Umbilical cord (tissue), 2 donors: Measurements from ENCODE around the gene SMIM5. TPM values are rescaled to one million over a fixed set of nuclear protein-coding genes. Genes with fewer than 3 reads are reported as not detected.

Source experiments
- DNase-seq: peaks from one replicate; pipeline ENCODE4 v3.0.0-alpha.2; 2015; ENCODE audit warnings: low spot score
- total RNA-seq: library from RNA; depleted of rRNA; stranded (reverse); fragments of >200 nt; gene quantifications from one replicate; pipeline ENCODE4 v1.2.3, GENCODE V29; 2014; ENCODE audit warnings: low replicate concordance; ENCODE audit not compliant: insufficient read depth

SMIM5 gene
- total RNA-seq, 1 donor from 2014 or later = 8.7 TPM

DNA sequence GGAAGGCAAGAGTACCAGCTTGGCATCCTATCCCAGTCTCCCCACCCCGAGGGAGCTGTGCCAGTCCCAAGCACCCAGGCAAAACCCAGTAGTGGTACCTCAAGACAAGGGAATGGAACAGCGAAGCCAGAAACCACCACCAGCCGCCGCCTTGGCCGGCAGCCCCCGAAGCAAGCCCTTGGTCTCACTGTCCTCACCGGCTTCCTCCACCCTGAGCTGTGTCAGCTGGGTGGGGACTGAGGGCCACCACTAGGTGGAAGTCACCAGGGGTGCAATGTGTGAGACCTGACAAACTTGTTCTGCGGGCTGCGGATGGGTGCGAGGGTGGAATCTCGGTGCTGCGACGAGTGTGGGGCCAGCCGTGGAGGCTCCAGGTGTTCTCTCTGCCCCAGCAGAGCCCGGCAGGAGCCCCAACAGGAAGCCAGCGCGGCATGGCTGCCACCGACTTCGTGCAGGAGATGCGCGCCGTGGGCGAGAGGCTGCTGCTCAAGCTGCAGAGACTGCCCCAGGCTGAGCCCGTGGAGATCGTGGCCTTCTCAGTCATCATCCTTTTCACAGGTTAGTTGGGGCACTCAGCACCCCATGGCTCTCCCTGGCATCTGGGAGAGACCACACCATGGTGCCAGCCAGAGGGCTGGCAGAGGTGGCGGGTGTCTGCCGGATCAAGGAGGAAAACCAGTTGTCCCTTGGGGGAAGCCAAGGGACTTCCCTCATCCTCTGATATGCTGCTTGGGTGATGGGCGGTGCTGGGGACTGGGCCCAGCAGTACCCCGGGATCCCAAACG, 6.7 kb downstream of the SMIM5 start:
- DNase-seq = peak; percentile 55

DNA sequence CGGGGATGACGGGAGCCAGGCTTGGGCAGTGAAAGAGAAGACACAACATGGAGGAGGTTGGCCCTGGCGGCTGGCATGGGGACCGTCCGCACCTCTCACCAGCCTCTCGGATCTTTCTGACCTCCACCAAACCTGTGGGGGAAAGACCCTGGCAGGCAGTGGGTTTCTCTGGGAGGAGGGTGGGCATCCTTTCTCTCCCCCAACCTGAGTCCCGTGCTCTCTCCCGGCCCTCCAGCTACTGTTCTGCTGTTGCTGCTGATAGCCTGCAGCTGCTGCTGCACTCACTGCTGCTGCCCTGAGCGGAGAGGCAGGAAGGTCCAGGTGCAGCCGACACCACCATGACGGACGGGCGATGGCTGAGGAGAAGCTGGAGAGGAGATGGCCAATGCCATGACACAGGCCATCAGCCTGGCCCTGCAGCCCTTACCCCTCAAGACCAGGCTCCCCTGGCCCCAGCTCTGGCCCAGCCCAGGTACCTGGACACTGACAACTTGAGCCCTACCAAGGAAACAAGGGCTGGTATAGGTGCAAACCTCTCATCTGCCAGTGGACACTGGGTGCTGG, 7.4 kb downstream of the SMIM5 start:
- no peak for DNase-seq

DNA sequence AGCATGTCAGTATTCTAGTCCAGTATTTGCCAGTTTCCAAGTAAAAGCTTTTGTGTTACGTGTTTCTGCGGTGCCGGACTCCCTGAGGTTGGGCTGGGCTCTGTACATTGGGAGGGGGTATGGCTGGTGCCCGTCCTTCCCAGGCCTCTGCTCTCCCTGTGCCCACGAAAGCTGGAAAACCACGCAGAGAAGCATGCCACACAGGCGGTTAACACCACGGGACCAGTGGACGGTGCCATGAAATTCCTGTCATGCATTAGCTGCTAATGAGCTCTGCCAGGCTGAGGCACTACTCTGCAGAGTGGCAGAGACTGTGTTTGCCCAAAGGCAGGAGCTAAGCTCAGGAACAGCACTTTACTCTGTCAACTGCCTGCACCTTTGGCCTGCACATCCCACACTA, 8.1 kb downstream of the SMIM5 start:
- no peak for DNase-seq

DNA sequence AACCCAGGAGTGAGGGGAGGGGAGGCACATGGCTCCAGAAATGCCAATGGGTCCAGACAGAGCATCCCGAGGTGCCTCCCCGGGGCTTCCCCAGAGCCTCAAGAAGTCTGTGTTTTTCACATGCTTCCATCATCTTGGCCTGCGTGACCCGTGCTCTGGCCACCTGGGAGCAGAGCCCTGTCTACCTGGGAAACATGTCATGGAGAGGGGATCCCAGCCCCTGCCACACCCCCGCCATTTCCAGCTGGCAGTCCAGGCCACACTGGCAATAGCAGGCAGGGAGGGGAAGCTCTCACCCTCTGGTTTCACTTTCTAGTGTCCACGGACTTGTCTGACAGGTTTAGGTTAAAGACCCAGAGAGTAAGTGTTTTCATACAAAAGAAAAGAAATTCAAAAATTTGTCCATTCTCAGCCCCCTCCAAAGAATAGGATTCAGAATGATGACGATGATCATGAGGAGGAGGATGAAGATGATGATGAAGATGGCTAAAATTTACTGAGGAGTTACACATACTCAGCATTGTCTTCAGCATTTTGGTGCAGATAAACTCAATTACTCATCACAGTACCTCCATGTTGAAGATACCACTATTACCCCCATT, 9.0 kb downstream of the SMIM5 start:
- DNase-seq = no peak

DNA sequence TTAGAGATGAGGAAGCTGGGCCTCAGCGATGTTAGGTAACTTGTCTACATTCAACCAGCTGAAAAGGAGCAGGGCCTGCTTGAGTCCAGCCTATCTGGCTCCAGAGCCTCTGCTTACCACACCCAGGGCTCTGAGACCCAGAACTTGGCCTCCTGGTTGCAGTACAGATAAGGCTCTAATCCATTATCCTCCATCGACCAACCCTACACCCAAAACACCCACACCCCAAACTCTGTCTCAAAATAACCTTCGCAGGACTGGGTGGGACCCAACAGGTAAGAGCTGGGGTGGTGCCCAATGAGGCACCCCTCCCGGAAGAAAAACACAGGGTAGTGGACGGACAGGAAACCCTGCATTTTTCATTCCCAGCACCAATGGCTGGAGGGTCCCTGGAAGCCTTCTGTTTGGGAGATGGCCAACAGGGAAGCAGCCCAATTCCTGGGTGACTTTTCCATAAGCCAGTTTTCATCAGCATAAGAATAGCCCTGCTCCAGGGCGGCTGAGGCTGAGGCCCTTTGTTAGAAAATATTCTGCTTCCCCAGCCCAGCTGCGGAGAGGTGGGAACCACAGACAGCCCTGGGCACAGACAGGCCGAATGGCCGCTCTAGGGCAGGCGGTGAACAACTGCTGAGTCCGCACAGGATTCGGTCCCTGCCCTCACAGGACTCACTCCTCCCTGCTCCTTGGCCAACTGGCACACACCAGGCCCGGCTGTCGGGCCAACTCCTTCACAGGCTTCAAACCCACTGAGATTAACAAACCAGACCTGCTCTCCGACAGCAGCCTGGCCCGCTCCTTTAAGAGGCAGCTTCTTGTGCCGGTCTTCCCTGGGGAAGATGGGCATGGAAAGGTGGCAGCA, 9.8 kb downstream of the SMIM5 start:
- DNase-seq = no peak

DNA sequence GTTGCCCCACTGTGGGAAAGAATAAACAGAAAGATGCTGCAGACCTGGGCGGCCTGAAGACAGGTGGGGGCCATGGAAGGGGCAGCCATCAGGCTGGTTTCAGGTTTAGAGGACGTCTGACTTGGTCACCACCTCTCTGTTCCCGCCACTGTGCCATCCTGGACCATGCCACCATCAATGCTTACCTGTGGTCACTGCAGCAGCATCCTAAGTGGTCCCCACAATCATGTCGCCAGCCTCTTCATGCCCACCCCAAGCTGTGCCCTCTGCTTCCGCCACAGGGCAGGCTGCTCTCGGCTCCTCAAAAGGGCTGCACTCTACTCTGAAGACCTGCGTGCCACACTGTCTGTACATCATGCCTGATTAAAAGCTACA, 10.4 kb downstream of the SMIM5 start:
- DNase-seq = no peak

DNA sequence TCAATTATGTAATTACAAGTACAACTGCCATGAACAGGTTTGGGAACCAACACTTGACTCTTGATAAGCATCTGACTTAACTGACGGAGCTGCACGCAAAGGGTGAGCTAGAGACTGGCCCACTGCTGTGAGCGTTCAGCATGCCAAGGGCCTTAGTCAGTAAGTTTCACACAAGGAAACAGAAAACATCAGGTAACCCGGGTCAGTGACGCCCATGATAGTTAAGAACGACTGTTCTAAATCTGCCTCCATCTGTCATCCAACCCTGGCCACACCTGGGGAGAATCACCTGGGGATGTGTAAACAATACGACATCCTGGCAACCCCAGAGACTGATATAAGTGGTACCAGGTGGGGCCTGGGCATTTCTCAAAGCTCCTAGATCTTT, 12.3 kb downstream of the SMIM5 start:
- peak; percentile 82 for DNase-seq

DNA sequence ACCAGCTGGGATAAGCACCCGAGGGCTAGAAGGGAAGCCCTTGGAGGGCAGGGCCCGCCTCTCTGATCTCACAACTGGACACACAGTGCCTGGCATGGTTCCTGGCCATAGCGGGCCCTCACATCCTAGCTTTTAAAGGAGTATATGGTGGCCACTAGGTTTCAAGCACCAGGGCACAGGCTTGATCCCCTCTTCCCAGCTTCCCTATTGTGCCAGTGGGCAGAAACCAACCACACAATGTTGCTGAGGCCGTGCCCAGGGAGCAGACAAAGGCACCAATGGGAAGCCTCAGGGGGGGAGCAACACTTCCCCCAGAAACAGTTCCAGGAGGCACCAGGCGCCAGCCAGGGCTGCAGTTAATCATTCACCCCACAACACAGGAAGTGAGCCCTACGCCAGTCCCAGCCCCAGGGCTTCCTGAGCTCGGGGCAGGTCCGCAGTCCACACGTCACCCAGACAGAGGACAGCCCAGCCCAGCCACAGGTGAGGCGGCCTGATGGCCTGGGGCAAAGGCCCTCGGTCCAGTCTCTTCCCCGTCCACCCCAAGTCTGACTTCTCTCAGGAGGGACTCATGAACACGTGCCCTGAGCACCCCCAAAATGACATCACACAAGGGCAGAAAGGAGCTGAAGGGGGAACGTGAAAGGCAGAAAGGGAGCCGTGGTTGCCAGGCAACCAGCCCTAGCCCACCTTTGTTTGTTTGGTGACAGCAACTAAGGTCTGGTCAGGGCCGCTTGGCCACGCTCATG, 12.8 kb downstream of the SMIM5 start:
- no peak for DNase-seq

DNA sequence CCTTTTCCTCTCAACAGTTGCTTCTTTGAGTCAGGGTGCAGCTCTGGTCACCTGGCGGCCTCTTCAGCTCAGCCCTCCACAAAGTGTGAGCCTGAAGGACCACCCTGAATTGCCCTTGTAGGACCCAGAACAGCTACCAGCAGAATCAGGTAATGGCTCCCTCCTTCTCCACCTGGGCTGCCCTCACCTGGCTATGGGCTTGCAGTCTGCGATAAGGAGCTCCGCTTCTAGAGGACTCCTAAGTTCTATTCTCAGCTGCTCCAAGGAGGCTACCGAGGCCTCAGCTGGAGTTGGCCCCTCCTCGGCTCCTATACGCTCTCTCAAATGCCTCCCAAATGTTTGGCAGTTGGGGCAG, 13.4 kb downstream of the SMIM5 start:
- DNase-seq = no peak

DNA sequence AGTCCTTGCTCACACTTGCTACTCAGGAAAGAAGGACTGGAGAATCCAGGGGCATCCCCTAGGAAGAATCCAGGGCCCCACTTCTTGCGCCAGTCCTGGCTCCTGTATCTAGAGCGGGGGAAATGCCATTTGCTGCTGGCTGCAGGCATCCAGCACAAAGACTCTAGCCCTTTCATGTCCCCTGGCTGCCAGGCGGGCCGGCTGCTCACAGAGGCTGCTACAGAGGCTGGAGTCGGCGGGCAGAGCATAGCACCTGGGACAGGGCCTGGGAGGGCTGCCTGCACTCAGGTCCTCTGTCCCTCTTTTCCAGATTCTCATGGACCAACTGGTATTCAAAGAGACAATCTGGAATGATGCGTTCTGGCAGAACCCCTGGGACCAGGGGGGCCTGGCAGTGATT, 13.8 kb downstream of the SMIM5 start:
- no peak for DNase-seq

DNA sequence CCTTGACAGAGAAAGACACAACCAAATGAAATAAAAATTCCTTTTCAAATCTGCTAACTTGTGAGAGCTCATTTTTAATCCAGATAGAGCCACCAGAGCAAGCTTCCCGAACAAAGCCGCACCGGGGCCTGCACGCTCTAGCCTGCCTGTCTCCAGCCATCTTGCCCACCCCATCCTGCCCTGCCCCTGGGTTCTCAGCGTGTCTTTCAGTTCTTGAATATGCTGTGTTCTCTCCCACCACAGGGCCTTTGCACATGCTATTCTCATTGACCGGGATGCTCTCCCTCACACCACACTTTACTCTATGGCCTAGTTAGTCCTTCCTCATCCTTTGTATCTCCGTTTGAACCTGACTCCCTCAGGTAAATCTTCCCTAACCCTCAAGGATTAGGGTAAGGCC, 14.7 kb downstream of the SMIM5 start:
- no peak for DNase-seq

DNA sequence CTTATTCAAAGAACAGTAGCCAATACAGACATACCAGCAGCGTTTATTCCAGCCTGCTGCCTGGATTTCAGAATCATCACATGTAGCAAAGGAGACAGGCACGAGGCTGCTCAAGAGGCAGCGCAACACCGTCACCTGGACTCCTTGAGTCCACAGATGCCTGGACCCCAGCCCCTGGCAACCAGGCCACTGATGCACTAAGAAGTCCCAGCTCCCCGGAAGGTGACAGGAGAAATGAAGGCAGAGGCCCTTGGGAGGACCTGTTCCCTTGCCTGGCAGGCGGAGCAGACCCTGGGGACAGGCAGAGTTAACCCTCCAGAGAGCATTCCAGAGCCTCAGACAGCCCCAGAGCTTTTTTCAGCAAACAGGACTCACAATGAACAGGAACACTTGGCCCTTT, 16.5 kb downstream of the SMIM5 start:
- no peak for DNase-seq

DNA sequence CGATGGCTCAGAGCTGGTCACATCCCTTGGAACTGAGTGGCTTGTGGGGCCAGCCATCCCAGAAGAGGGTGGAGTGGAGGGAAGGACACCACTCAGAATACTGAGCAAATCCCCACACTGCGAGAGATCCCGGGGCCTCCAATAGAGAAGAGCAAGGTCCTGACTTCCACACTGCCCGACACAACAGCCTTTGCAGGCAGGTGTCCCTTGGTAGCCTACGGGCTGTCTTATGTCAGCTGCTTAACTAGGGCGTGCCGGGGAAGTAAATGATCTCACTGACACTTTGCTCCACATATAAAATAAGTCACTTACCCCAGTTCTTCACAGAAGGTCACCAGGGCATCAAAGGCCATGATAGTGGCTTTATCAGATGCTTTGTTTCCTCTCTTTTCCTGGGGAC, 17.6 kb downstream of the SMIM5 start:
- DNase-seq = no peak

DNA sequence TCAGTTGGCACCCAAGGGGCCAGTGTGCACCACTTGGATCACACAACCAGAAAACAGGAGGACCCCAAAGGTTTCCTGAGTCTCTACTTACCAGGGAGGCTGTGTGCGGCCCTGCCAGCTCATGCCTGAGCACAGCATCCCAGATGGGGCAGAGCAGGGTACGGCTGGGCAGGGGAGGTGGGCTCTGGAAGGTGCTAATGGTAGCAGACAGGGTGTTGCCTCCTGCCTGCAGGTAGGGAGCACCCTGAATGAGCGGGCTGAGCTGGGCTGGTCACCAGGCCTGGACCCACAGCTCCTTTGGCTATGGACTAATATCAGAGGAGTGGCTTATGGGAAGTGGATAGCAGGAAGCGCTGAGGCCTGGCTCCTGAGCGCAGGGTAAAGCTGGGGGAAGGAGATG, 19.1 kb downstream of the SMIM5 start:
- no peak for DNase-seq

DNA sequence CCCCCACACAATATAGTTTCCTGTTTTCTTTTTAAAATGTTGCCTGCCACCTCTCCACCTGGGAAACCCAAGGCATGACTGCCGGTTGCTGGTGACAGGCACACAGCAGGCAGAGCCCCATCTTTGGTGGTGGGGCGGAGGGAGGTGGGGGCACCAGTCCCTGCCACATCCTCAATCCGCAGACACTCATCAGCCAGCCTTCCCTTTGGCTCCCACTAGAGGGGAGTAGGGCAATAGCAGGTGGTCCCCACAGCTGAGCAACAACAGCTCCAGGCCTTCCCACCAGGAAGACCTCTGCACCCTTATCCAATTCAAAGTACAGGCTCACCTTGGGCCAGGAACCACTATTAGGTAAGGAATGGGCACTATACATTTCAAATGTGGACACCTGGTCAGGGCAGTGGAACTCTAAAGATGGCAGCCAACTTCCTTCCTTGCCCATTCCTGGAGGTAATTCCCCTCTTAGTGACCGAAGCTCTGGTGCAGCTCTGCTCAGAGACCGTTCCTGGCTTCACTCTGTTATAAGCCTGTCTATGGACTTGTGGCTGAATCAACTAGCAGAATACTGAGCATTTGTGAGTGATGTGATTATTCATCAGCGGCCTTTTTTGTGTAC, 19.8 kb downstream of the SMIM5 start:
- DNase-seq = peak; percentile 50

DNA sequence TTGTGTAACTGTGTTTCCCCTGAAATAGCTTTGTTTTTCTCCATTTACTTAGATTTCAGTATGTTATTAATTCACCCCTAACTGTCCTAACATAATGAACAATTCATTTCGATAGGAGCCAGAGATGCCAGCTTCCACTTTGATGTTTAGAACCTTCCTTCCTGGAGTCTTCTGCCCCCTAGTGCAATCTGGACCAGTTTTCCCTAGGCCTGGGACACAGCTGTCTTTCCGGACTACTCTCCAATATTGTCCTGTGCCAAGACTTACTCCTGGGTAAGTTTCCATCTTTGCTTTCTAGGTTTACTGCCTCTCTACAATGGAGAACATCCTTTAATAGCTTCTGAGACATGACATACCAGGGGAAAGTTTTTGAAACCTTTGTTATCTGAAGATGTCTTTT, 20.9 kb downstream of the SMIM5 start:
- DNase-seq = no peak

DNA sequence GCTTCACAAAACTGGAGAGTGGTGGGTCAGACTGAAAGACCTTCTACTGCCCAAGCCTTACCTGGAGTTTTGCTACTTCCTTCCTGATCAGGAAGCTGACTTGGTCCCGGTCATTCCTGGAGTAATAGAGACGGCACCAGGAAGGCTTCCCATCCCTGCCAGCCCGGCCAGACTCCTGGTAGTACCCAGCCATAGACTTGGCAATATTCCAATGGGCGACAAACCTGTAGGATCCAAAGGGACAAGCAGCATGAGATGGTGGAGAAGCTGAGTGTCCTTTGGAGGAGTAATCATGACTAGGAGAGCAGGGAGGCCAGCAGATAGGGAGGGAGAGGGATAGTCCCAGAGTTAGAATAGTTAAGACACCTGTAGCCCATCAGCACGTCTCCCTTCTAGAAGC, 25.0 kb downstream of the SMIM5 start:
- DNase-seq = no peak

DNA sequence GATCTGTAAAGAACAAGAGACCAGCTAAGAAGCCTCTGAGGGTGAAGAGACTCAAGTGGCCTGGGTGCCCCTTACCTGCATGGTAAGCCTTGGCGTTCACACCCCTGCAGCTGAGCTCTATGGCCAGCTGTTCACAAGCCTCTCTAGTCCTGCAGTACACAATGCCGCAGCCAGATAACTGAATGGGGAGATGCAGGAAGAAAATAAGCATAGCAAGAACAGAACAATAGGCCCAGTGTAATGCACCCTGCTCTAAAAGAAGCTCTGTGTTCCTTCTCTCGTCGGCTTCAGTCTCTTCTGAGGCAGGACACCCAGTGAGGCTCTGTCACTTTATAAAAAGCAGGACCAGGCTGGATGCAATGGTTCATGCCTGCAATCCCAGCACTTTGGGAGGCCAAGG, 28.3 kb downstream of the SMIM5 start:
- no peak for DNase-seq

DNA sequence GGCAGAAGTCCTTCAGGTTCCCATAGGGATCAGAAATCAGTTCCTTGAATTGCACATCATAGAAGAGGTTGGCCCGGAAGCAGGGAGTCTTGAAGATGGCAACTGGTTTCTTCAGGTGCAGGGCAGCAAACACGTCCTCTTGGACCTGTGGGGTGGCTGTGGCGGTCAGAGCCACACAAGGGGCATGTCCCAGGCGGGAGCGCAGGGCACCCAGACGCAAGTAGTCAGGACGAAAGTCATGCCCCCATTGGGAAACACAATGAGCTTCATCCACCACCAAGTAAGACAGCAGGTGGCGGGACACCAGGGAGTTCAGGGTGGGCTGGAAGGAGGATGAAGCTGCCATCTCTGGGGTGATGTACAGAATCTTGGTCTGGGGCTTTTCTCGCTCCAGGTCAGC, 29.3 kb downstream of the SMIM5 start:
- no peak for DNase-seq

DNA sequence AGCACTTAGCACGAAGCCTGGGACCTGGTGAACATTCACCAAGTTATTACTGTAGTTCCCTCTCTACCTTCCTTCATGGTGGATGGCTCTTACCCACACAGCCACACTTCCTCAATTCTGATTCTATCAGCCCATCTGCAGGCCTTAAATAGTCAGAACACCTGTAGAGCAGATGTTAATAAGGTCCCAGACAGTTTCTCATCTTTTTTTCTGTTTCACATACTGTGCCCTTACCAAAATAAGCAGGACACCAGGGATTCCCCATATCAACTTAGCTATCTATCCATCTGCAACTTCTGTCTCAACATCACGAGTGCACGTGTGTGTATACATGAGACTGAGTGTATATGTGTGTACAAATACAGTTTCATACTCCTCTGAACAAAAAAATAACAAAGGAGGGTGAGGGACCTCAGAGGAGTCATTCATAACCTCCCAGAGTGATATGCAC, 30.9 kb downstream of the SMIM5 start:
- DNase-seq = no peak

DNA sequence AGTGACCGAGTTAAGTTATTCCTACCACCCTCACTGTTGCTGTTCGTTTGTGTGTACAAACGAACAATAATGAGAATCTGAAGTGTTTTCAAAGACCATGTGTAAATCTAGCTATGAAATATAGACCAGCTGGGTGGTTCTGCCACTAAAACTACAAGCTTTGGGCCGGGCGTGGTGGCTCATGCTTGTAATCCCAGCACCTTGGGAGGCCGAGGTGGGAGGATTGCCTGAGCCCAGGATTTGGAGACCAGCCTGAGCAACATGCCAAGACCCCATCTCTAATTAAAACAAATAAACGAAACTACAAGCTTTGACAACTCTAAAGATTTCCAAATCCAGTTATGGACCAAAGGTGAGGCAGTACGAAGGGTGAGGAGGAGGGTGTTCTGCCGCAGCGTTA, 32.7 kb downstream of the SMIM5 start:
- no peak for DNase-seq
